Neuronal stem cell (in vitro differentiated cells): ENCODE data around the gene SYTL2.

Experiments used
- DNase-seq: peaks from one replicate; pipeline ENCODE4 v3.0.0-alpha.2; 2013; ENCODE audit warnings: low spot score
- H2AFZ ChIP-seq: one replicate; pipeline ENCODE4 v1.6.1; 2013; ENCODE audit warnings: mild to moderate bottlenecking, low read length, inconsistent platforms
- H2AK5ac ChIP-seq: 2 replicates; pipeline ENCODE4 v1.6.1; 2013; ENCODE audit warnings: low read depth, mild to moderate bottlenecking, inconsistent platforms, low read length, moderate library complexity, mixed read lengths
- H2BK120ac ChIP-seq: 2 replicates; pipeline ENCODE4 v1.6.1; 2013; ENCODE audit warnings: low read depth, mild to moderate bottlenecking, inconsistent platforms, low read length, moderate library complexity, mixed read lengths
- H2BK12ac ChIP-seq: one replicate; pipeline ENCODE4 v1.6.1; 2013; ENCODE audit warnings: low read length, inconsistent platforms
- H2BK15ac ChIP-seq: 2 replicates; pipeline ENCODE4 v1.6.1; 2013; ENCODE audit warnings: mild to moderate bottlenecking, low read length, inconsistent platforms, mixed read lengths
- H2BK5ac ChIP-seq: one replicate; pipeline ENCODE4 v1.6.1; 2013; ENCODE audit warnings: inconsistent platforms, mild to moderate bottlenecking, low read length, moderate library complexity
- H3K14ac ChIP-seq: one replicate; pipeline ENCODE4 v1.6.1; 2013; ENCODE audit warnings: low read length, inconsistent platforms
- H3K18ac ChIP-seq: 2 replicates; pipeline ENCODE4 v1.6.1; 2013; ENCODE audit warnings: low read length, inconsistent platforms
- H3K23ac ChIP-seq: 2 replicates; pipeline ENCODE4 v1.6.1; 2013; ENCODE audit warnings: low read depth, mild to moderate bottlenecking, mixed read lengths, low read length, inconsistent platforms; ENCODE audit not compliant: poor library complexity
- H3K27ac ChIP-seq: replicated peaks from 3 replicates; pipeline ENCODE4 v1.5.1; 2013; ENCODE audit warnings: low read length, inconsistent platforms
- H3K27me3 ChIP-seq, 3 experiments: 2 replicates each; pipeline ENCODE4 v1.6.1; 2013; ENCODE audit warnings: low read length in 3 of 3, mild to moderate bottlenecking in 2 of 3, inconsistent platforms in 1 of 3, low read depth in 1 of 3, mixed read lengths in 1 of 3, moderate library complexity in 1 of 3; ENCODE audit not compliant: control insufficient read depth in 3 of 3, insufficient read depth in 3 of 3
- H3K36me3 ChIP-seq, 2 donors: replicated peaks in 1 of 2; 2 replicates each; pipeline ENCODE4 v1.6.1; 2013; ENCODE audit warnings: low read length in 2 of 2; ENCODE audit not compliant: control insufficient read depth in 2 of 2, insufficient read depth in 2 of 2
- H3K4ac ChIP-seq: 2 replicates; pipeline ENCODE4 v1.6.1; 2013; ENCODE audit warnings: inconsistent platforms, mild to moderate bottlenecking, low read length, moderate library complexity
- H3K4me1 ChIP-seq, 2 donors: 1 replicate in 1 of 2; 2 replicates in 1 of 2; pipeline ENCODE4 v1.6.1; 2013; ENCODE audit warnings: low read length in 2 of 2, low read depth in 1 of 2; ENCODE audit not compliant: control insufficient read depth in 2 of 2, insufficient read depth in 1 of 2
- H3K4me2 ChIP-seq: one replicate; pipeline ENCODE4 v1.6.1; 2013; ENCODE audit warnings: mild to moderate bottlenecking, low read length, inconsistent platforms; ENCODE audit not compliant: insufficient read depth, poor library complexity, severe bottlenecking
- H3K4me3 ChIP-seq, 2 donors: 2 replicates each; pipeline ENCODE4 v1.5.1; 2013; ENCODE audit warnings: low read length in 2 of 2, mild to moderate bottlenecking in 2 of 2, inconsistent platforms in 1 of 2, moderate library complexity in 1 of 2
- H3K79me1 ChIP-seq: one replicate; pipeline ENCODE4 v1.6.1; 2013; ENCODE audit warnings: low read depth, mild to moderate bottlenecking, inconsistent platforms, low read length, moderate library complexity
- H3K9ac ChIP-seq: one replicate; pipeline ENCODE4 v1.6.1; 2013; ENCODE audit warnings: mild to moderate bottlenecking, low read depth, low read length, inconsistent platforms; ENCODE audit not compliant: poor library complexity
- H3K9me3 ChIP-seq, 2 donors: replicated peaks in 1 of 2; 2 replicates each; pipeline versions ENCODE3 to v1.6.1; 2013; ENCODE audit warnings: low read length in 2 of 2, mild to moderate bottlenecking in 2 of 2, inconsistent platforms in 1 of 2, low read depth in 1 of 2, mixed read lengths in 1 of 2, moderate library complexity in 1 of 2; ENCODE audit not compliant: control insufficient read depth in 2 of 2, insufficient read depth in 1 of 2
- H4K8ac ChIP-seq: one replicate; pipeline ENCODE4 v1.6.1; 2013; ENCODE audit warnings: low read depth, mild to moderate bottlenecking, inconsistent platforms, low read length, moderate library complexity
- H4K91ac ChIP-seq: one replicate; pipeline ENCODE4 v1.6.1; 2013; ENCODE audit warnings: low read length, low read depth, mild to moderate bottlenecking, inconsistent platforms; ENCODE audit not compliant: poor library complexity
- WGBS, 2 donors: extraction: QIAGEN DNeasy Blood & Tissue Kit; methylation state at CpG; one replicate each; pipeline ENCODE4 v1.1.7; 2013; ENCODE audit warnings: missing lambda C conversion rate in 2 of 2, mixed read lengths in 1 of 2; ENCODE audit not compliant: insufficient read length in 2 of 2, insufficient replicate concordance in 1 of 2; ENCODE audit errors: extremely low coverage in 2 of 2; 5-methylcytosine and 5-hydroxymethylcytosine counted together

SYTL2 gene

GRCh38 chr11:85774256-85775101 lies 36.5 kb downstream of the SYTL2 start:
- Histone ChIP-seq H2AFZ (no peak overlapping the region), H2BK5ac (no peak overlapping the region), H3K18ac (no peak overlapping the region), H3K9me3 (no peaks in the 10 kb centered on the region), H3K4ac (no peak overlapping the region), H4K8ac (no peak overlapping the region), H3K36me3 (no peaks in the 10 kb centered on the region), H3K4me3 (no peak overlapping the region), H3K23ac (no peak overlapping the region), H3K9ac (no peak overlapping the region), H2BK12ac (no peak overlapping the region), H2BK120ac (no peak overlapping the region), H3K4me1 (no peaks in the 10 kb centered on the region), H3K27me3 (no peaks in the 10 kb centered on the region), H2BK15ac (no peak overlapping the region), H2AK5ac (no peak overlapping the region), H3K79me1 (no peaks in the 10 kb centered on the region), H4K91ac (no peak overlapping the region), H3K4me2 (no peak overlapping the region), H3K14ac (no peak overlapping the region), H3K27ac (no peak overlapping the region)
- no CpG with 5 or more reads among the region's 4 CpGs for WGBS, 2 donors
- no peak for DNase-seq

- H3K4me1 ChIP-seq: no peaks in the 10 kb centered on the region
- H2AFZ ChIP-seq: no peak overlapping the region
- H3K14ac ChIP-seq: peak overlapping the region; percentile 11
- H3K79me1 ChIP-seq: no peaks in the 10 kb centered on the region
- no peak overlapping the region for H2BK12ac ChIP-seq
- H4K91ac ChIP-seq: no peak overlapping the region
- H3K27me3 ChIP-seq: no peaks in the 10 kb centered on the region
- no peak overlapping the region for H3K9ac ChIP-seq
- H3K18ac ChIP-seq: no peak overlapping the region
- no peak overlapping the region for H2BK15ac ChIP-seq
- no peak overlapping the region for H3K23ac ChIP-seq
- H3K4me3 ChIP-seq: no peak overlapping the region
- no peak overlapping the region for H3K4me2 ChIP-seq
- H2AK5ac ChIP-seq: no peak overlapping the region
- no peak overlapping the region for H4K8ac ChIP-seq
- no peaks in the 10 kb centered on the region for H3K9me3 ChIP-seq
- no peak for DNase-seq
- no peaks in the 10 kb centered on the region for H3K36me3 ChIP-seq
- H2BK5ac ChIP-seq: no peak overlapping the region
- H3K27ac ChIP-seq: no peak overlapping the region
- no peak overlapping the region for H2BK120ac ChIP-seq
- no peak overlapping the region for H3K4ac ChIP-seq
These were observed 38.2 kb downstream of the SYTL2 start for GRCh38 chr11:85772695-85773094.

- no peak for DNase-seq
- Histone ChIP-seq H2BK120ac (no peak overlapping the region), H3K9ac (no peak overlapping the region), H2AK5ac (no peak overlapping the region), H3K14ac (no peak overlapping the region), H3K4me2 (no peak overlapping the region), H4K91ac (no peak overlapping the region), H2BK5ac (no peak overlapping the region), H2BK15ac (no peak overlapping the region), H4K8ac (no peak overlapping the region), H3K9me3 (no peaks in the 10 kb centered on the region), H3K4me3 (no peak overlapping the region), H3K79me1 (no peaks in the 10 kb centered on the region), H3K18ac (no peak overlapping the region), H3K27me3 (no peaks in the 10 kb centered on the region), H3K27ac (no peak overlapping the region), H2AFZ (no peak overlapping the region), H3K4ac (no peak overlapping the region), H3K36me3 (no peaks in the 10 kb centered on the region), H3K23ac (no peak overlapping the region), H2BK12ac (no peak overlapping the region), H3K4me1 (peaks cover 0 to under 1% of the 10 kb centered on the region in 2 donors)
- no CpG with 5 or more reads among the region's 3 CpGs for WGBS, 2 donors
These were observed 39.4 kb downstream of the SYTL2 start for GRCh38 chr11:85771568-85771967.

- Histone ChIP-seq H3K9ac (no peak overlapping the region), H2BK5ac (no peak overlapping the region), H3K4me1 (peaks cover 0 to 5% of the 10 kb centered on the region in 2 donors), H2AK5ac (no peak overlapping the region), H3K14ac (no peak overlapping the region), H3K4ac (no peak overlapping the region), H3K36me3 (no peaks in the 10 kb centered on the region), H4K8ac (no peak overlapping the region), H3K18ac (no peak overlapping the region), H2BK15ac (no peak overlapping the region), H3K23ac (no peak overlapping the region), H2AFZ (no peak overlapping the region), H3K27me3 (no peaks in the 10 kb centered on the region), H2BK120ac (no peak overlapping the region), H4K91ac (no peak overlapping the region), H3K4me3 (no peak overlapping the region), H2BK12ac (no peak overlapping the region), H3K9me3 (no peaks in the 10 kb centered on the region), H3K79me1 (no peaks in the 10 kb centered on the region), H3K4me2 (no peak overlapping the region), H3K27ac (no peak overlapping the region)
- no peak for DNase-seq
- WGBS, 2 donors: no CpG with 5 or more reads among the region's 5 CpGs
These were observed 41.2 kb downstream of the SYTL2 start for GRCh38 chr11:85769771-85770170.
